HG03103 (cell line): Measurements from ENCODE around the gene HEATR3.
"Not testable (repeated sequence)": the region's sequence is repeated elsewhere in the genome, so short reads cannot be mapped to it uniquely, and the experiment has no call there.

Experiments used
- ATAC-seq: cut with Tn5 transposase; IDR thresholded peaks from one replicate; pipeline ENCODE4 v1.9.1; 2021; ENCODE audit warnings: low read depth; ENCODE audit not compliant: unreplicated experiment

Gene HEATR3

DNA sequence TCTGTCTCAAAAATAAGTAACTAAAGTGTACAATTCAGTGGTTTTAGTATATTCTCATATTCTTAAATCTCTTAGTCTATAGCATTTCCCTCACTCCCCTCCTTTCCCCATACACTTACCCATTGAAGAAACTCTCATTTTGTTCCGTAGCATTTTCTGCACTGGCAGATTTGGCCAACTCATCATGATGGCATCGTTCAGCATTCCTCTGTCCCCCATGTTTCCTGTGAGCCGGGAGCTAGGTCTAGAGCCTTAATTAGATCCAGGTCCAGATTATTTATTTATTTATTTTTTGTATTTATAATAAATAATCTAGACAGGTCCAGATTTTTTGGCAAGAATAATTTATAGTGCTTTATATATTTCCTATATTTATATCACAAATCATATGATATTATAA lies 31.0 kb downstream of the HEATR3 start:
- ATAC-seq, result no peak

DNA sequence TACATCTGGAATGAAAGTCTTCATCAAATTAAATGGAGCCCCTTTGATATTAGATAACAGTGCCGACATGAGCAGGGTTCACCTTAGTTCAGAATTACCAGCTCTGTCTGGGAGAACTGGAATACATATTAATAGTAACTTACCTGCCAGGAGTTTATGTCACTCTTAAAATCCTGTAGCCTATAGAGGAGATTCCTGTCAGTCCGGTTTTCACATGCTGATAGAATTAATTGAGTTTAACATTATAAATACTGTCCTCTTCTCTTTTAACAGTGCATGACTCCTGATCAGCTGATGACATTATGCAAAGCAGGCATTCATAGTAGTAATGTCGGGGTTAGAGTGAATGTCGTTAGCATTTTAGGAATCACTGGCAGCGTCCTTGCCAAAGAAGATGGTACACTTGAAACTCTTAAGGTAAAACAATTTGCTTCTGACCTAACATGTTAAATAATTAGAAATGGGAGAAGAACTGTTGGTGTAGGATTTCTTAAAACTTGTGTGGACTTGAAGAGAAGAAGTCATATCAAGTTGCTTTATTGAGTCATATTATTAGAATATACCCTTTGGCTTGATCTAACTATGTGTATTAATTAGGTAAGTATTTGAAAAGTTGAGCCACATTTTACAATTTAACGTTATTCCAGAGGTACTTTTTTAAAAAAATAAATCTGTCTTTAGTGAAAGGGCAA lies 34.3 kb downstream of the HEATR3 start:
- ATAC-seq, result no peak

GRCh38 chr16:50102051-50102746 lies 36.4 kb downstream of the HEATR3 start:
- ATAC-seq, result no peak

DNA sequence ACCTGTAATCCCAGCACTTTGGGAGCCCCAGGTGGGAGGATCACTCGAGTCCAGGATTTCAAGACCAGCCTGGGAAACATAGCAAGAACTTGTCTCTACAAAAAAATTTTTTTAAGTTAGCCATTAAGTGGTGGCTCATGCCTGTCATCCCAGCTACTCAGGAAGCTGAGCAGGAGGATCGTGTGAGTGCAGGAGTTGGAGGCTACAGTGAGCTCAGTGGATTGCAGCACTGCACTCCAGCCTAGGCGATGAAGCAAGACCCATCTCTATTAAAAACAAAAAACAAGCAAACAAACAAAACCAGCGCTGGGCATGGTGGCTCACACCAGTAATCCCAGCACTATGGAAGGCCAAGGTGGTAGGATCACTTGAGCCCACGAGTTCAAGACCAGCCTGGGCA lies 38.0 kb downstream of the HEATR3 start:
- no peak for ATAC-seq

- ATAC-seq, result no peak
These were observed 48.8 kb downstream of the HEATR3 start for GRCh38 chr16:50114357-50115129.

DNA sequence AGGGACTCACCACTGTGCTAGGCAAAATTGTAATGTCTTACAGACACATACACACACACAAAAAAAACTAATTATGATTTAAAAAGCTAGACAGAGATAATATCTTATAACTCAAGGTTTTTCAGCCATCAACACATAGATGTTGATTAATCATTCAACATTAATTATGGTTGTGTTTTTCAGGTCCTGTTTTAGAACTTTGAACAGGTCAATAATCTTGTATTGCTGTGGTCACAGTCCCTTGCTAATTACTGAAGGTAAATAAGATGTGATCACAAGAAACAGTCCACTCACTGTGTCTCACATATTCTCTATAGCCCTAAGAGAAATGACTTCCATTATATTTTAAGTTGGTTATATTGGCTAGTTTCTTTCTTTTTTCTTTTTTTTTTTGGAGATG lies 54.9 kb downstream of the HEATR3 start:
- ATAC-seq, result no peak

DNA sequence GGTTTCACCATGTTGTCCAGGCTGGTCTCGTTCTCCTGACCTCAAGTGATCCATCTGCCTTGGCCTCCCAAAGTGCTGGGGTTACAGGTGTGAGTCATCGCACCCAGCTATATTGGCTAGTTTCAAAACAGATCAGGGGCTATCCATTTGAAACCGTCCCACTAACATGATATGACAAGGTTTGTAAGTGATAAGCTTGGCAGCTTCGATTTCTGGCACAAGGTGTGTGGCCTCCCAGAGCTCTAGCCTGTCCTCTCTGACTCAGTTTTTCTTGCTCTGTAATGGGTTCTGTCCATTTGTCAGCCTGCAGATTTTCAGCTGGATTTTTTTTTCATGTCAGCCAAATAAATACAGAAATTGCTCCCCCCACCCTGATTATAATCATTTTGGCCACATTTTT lies 55.5 kb downstream of the HEATR3 start:
- no peak for ATAC-seq

DNA sequence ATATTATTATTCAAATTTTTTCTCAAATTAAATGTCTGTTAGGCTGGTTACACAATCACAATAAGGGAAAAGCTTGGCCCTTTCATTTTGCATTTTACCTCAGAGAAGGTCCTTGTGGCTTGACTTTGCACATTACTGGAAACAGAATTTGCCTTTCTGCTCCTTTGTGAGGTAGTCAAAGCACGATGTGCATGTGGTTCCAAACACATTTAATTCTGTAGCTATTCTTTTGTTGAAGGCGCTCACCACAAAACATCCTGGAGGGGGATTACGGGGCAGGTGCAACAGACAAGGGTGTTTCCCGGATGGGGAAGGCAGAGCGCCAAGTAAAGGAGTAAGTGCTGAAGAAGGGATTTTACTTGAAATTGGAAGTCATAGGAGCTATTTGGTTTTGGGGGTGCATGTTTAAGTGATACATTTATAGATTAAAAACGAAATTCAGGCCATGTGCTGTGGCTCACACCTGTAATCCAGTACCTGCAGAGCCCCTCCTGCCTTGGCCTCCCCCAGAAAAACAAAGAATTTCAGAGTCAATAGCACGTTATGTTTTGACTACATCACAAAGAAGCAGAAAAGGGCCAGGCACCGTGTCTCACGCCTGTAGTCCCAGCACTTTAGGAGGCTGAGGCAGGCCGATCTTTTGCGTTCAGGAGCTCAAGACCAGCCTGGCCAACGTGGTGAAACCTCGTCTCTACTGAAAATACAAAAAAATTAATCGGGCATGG lies 56.1 kb downstream of the HEATR3 start:
- no peak for ATAC-seq

GRCh38 chr16:50123417-50123816 lies 57.6 kb downstream of the HEATR3 start:
- ATAC-seq, result no peak

GRCh38 chr16:50124769-50125168 lies 59.0 kb downstream of the HEATR3 start:
- ATAC-seq, result no peak

- ATAC-seq, result no peak
These were observed 60.4 kb downstream of the HEATR3 start for GRCh38 chr16:50126183-50126582.

- not testable (repeated sequence) for ATAC-seq
These were observed 66.8 kb downstream of the HEATR3 start for GRCh38 chr16:50132571-50132970.

- no peak for ATAC-seq
These were observed 67.4 kb downstream of the HEATR3 start for GRCh38 chr16:50133214-50133613.

- ATAC-seq, result no peak
These were observed 70.6 kb downstream of the HEATR3 start for GRCh38 chr16:50136399-50136798.

DNA sequence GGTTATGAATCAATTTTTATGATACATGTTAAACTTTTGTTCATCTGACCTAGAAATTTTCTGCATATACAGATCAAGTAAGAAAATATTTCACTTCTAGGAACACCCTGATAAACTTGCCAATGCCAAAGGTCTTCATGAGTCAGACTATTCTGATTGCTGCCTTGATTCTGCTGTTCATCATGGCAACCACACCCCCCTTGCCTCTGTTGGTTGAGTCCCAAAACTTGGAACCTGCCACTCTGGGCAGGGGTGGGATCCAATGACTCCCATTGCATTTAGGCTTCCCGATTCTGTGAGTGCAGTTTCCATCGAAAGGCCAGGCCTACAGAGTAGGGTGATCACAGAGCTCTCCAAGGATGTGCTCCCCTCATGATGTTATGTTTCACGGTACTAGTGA lies 71.5 kb downstream of the HEATR3 start:
- no peak for ATAC-seq

GRCh38 chr16:50139580-50139979 lies 73.8 kb downstream of the HEATR3 start:
- no peak for ATAC-seq

DNA sequence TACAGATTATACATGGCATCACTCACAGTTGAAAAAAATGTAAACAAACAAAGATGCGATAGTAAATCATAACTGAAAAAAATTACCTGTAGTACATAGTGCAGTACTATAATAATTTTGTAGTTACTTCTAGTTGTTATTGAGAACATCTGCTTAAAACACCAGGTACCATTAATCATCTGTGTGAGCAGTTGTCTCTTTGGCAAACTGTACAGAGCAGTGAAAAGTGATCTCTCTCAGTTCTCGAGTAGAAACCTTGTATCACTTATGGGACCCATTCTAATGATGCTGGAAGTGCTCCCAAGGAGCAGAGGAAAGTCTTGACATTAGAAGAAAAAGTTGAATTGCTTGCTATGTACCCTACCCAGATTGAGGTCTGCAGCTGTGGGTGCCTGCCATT lies 78.4 kb downstream of the HEATR3 start:
- no peak for ATAC-seq

- no peak for ATAC-seq
These were observed 81.0 kb downstream of the HEATR3 start for GRCh38 chr16:50146479-50147435.

GRCh38 chr16:50151322-50151721 lies 85.6 kb downstream of the HEATR3 start:
- no peak for ATAC-seq

DNA sequence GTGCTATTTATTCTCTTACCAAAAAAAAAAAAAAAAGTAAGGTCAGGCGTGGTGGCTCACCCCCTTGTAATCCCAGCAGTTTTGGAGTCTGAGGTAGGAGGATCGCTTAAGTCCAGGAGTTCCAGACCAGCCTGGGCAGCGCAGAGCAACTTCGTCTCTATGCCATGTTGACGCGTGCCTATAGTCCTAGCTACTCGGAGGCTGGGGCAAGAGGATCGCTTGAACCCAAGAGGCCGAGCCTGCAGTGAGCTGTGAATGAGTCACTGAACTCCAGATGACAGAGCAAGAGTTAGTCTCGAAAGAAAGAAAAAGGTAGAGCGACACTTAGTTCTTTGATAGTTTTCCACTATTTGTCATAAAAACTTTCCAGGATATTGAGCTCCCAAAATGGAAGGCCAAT lies 86.0 kb downstream of the HEATR3 start:
- ATAC-seq, result no peak
